Astrocyte of the cerebellum (primary cell): ENCODE data around the gene MMP17.
"Not testable (repeated sequence)": the region's sequence is repeated elsewhere in the genome, so short reads cannot be mapped to it uniquely, and the experiment has no call there.

ENCODE experiments used
- DNase-seq: peaks from one replicate; pipeline ENCODE4 v3.0.0-alpha.2; 2011; ENCODE audit warnings: low read depth
- H3K4me3 ChIP-seq: 2 replicates; pipeline ENCODE4 v1.5.1; 2011; ENCODE audit warnings: mild to moderate bottlenecking, low read depth, low read length, moderate library complexity
- CTCF ChIP-seq: IDR thresholded peaks from 2 replicates; pipeline ENCODE4 v1.5.1; 2012; ENCODE audit warnings: low read length, low read depth, moderate library complexity, mild to moderate bottlenecking; ENCODE audit errors: missing control alignments
- in situ Hi-C: cut with HindIII; loops from 2 replicates; pipeline ENCODE4 v1.10.0; 2017; ENCODE audit warnings: low sequenced_read_pairs

MMP17 gene

GRCh38 chr12:131867891-131868675 is 39.9 kb downstream of the MMP17 start:
- no peak for TF ChIP-seq CTCF
- in situ Hi-C loops: no loop called here
- H3K4me3 ChIP-seq: no peak overlapping the region
- DNase-seq: no peak

GRCh38 chr12:131869871-131870418 is 41.8 kb downstream of the MMP17 start:
- H3K4me3 ChIP-seq: no peak overlapping the region
- in situ Hi-C loops: no loop called here
- DNase-seq: no peak
- no peak for TF ChIP-seq CTCF

DNA sequence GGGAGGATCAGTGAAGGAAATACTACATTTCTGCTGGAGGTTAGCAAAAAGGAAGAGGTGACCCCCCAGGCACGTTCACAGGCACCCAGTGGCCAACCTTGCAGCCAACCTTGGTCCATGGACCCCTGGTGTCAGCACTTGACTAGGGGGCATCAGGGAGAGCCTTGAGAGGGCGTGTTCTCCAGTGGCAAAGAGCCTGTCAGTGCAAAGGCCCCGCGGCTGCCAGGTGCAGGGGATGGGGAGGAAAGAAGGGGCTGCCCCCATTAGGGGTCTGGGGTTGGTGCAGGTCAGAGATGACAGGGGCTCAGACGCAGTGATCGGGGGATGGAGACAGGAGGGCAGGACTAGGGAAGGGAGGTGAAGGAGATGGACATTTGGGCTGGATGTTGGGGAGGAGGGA is 43.5 kb downstream of the MMP17 start:
- H3K4me3 ChIP-seq: no peak overlapping the region
- in situ Hi-C loops: no loop called here
- no peak for DNase-seq
- TF ChIP-seq CTCF: no peak

DNA sequence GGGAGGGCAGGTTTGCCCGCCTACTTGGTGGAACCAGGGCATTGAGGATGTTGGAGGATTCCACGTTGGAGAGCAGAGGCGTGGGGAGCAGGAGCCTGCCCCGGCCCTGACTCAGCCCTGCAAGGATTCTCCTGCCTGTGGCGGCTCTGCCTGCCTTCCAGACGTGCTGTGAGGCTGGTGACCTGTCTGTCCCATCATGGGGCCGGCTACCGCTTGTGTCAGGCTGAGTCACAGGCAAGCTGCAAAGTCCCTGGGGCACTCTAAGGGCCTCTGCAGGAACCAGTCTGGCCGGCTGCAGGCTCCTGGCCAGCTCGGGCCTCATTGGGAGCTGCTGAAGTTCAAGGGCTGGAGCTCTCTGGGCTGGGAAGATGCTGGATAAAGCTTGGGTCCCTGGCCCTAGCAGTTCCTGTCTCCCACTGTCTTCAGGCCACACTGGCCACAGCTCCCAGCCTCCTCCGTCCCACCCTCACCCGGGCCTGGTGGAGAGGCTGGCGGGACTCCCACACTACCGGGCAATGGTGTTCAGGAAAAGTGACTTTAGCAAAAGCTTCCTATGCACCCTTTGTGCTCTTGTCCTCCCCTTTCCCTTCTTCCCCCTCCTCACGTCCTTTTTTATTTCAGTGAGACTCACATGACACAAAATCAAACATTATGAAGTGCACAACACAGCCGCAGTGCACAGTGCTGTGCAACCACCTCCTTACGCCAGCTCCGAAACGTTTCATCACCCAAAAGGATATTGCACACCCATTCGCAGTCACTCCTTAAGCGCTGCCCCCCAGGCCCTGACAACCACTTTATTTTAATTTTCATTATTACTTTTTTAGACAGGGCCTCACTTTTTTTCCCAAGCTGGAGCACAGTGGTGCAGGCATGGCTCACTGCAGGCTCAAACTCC is 44.2 kb downstream of the MMP17 start:
- no peak for DNase-seq
- TF ChIP-seq CTCF: no peak
- in situ Hi-C loops: no loop called here
- no peak overlapping the region for H3K4me3 ChIP-seq

DNA sequence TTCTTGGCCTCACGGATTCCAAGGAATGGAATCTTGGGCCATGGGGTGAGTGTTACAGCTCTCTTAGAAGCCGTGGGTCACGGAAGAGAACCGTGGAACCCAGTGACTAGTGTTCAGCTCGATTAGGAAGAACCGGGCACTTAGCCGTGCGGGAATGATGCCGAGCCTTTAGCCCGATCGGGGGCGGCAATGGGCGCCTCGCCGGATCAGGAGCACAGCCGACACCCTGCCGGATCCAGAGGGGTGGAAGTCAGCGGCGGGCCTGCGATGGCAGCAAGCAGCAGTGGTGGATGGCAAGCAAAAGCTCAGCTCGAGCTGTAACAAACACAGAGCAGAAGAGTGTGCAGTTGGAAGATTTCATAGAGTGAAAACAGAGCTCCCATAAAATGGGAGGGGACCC is 45.1 kb downstream of the MMP17 start:
- no peak for TF ChIP-seq CTCF
- DNase-seq: no peak
- in situ Hi-C loops: no loop called here
- H3K4me3 ChIP-seq: no peak overlapping the region

DNA sequence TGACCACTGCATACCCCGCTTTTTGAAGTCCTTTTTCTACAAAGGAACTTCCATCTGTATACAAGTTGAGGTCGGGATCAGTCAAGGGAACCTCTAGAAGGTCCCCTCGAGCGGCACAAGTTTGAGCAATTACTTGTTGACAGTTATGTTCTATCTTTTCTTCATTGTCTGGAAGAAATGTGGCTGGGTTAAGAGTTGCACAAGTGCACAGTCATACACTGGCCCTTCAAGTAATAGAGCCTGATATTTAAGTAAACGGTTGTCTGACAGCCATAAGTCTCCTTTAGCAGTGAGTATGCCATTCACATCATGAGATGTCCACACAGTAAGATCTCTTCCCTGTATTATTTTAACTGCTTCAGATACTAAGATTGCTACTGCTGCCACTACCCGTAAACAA is 46.8 kb downstream of the MMP17 start:
- DNase-seq, in situ Hi-C loops, H3K4me3 ChIP-seq: not testable (repeated sequence)

- in situ Hi-C loops, DNase-seq, H3K4me3 ChIP-seq: not testable (repeated sequence)
These were observed 49.0 kb downstream of the MMP17 start for GRCh38 chr12:131877216-131877615.

- in situ Hi-C loops, DNase-seq, H3K4me3 ChIP-seq: not testable (repeated sequence)
These were observed 50.2 kb downstream of the MMP17 start for GRCh38 chr12:131878436-131878835.
